Adrenal gland (tissue), 12 donors: ENCODE results near the gene MAP2. TPM values are rescaled to one million over a fixed set of nuclear protein-coding genes. Genes with fewer than 3 reads are reported as not detected.

Experiments used
- DNase-seq, 7 donors: peaks; one replicate each; pipeline ENCODE4 v3.0.0-alpha.2; 2019 to 2020
- H3K27ac ChIP-seq, 5 donors: fragments of 200-600 bp; sonication (generic) in 4 of 5; 1 replicate in 3 of 5; 2 replicates in 2 of 5; pipeline versions ENCODE4 v1.5.1 to v1.8.0; 2016 to 2020; ENCODE audit warnings: mild to moderate bottlenecking in 1 of 5
- H3K27me3 ChIP-seq: fragments of 200-600 bp; 2 replicates; pipeline ENCODE4 v1.8.0; 2021
- H3K36me3 ChIP-seq, 2 donors: fragments of 200-600 bp; replicated peaks in 1 of 2; 1 replicate in 1 of 2; 2 replicates in 1 of 2; pipeline versions ENCODE4 v1.5.1 to v1.8.0; 2018 to 2022
- H3K4me1 ChIP-seq, 2 donors: fragments of 200-600 bp; replicated peaks in 1 of 2; 1 replicate in 1 of 2; 2 replicates in 1 of 2; pipeline versions ENCODE4 v1.5.1 to v1.8.0; 2018 to 2021
- H3K4me3 ChIP-seq, 4 donors: fragments of 200-600 bp; sonication (generic) in 3 of 4; one replicate each; pipeline ENCODE4 v1.5.1; 2016 to 2018
- H3K9me3 ChIP-seq, 3 donors: fragments of 200-600 bp; sonication (generic) in 1 of 3; replicated peaks in 1 of 3; 1 replicate in 2 of 3; 2 replicates in 1 of 3; pipeline versions ENCODE4 v1.5.1 to v1.8.0; 2016 to 2021
- POLR2A ChIP-seq, 2 donors: fragments of 450-650 bp; IDR thresholded peaks; one replicate each; pipeline ENCODE4 v1.6.1; 2017; ENCODE audit warnings: antibody characterized with exemption in 2 of 2, mild to moderate bottlenecking in 2 of 2, moderate library complexity in 1 of 2
- WGBS, 4 donors: extraction: QIAGEN DNeasy Blood & Tissue Kit in 2 of 4; methylation state at CpG; one replicate each; pipeline versions ENCODE4 v1.1.5 to v1.1.7; 2013 to 2017; 5-methylcytosine and 5-hydroxymethylcytosine counted together
- intact Hi-C, 2 donors: fragments of 100-400 bp; cut with DNase I; formaldehyde crosslinking; loops; one replicate each; pipeline versions ENCODE4 v1.14.1 to v1.15.0; 2022 to 2023
- polyA plus RNA-seq, 3 donors: library from polyadenylated mRNA; stranded (reverse); fragments of 200-250 nt in 2 of 3; fragments of 350-450 nt in 1 of 3; fragmentation: Illumina TruSeq in 1 of 3; extraction: RNeasy Lipid Tissue Mini Kit (QIAGEN cat#74804) in 1 of 3; gene quantifications; one replicate each; pipeline ENCODE4 v1.2.3, GENCODE V29; 2013 to 2014
- total RNA-seq, 9 donors: library from RNA; depleted of rRNA in 4 of 9; stranded (reverse); fragments of >200 nt in 4 of 9; fragments of 120-200 nt in 1 of 9; fragmentation: NEBNext Ultra II Directional in 1 of 9; extraction: Animal tissue kit (Norgen Biotek cat#: 25700) in 1 of 9; gene quantifications; one replicate each; pipeline versions ENCODE4 v1.1.0 to v1.2.4, GENCODE V29; 2013 to 2023
- TF ChIP-seq, protein P1 (sequence below), 6 experiments: fragments of 450-650 bp in 4 of 6; fragments of 200-600 bp in 2 of 6; sonication (generic) in 1 of 6; IDR thresholded peaks; 1 replicate in 5 of 6; 2 replicates in 1 of 6; pipeline versions ENCODE4 v1.5.1 to v1.8.0; 2016 to 2021; ENCODE audit warnings: antibody characterized with exemption in 6 of 6, mild to moderate bottlenecking in 2 of 6, moderate library complexity in 1 of 6
- donor health status: healthy with polysubstance abuse.
- donor health status: Bipolar disorder and iron deficiency.
- donor health status: DM: yes; HTN: yes; CAD: no.
- donor health status: DM: no; HTN: no; CAD: no.
- donor health status: DM: no; HTN: no; CAD: no.
- donor health status: DM: yes; HTN: yes; CAD: no.

The MAP2 gene
- total and polyA plus RNA-seq, 12 donors: 2.2 to 25.5 (median 6.0) TPM

- peaks cover 0 to 4% of the 10 kb centered on the region in 2 donors for H3K4me1 ChIP-seq
Observed at GRCh38 chr2:209767316-209767715, 343.5 kb downstream of the MAP2 start.

GRCh38 chr2:209768557-209768956, 344.7 kb downstream of the MAP2 start:
- no peak overlapping the region for H3K27ac ChIP-seq

More at GRCh38 chr2:209767316-209767715, 343.5 kb downstream of the MAP2 start:
- TF ChIP-seq POLR2A (IDR thresholded peaks at IDR 0.05): no peak
- TF ChIP-seq, protein P1, sequence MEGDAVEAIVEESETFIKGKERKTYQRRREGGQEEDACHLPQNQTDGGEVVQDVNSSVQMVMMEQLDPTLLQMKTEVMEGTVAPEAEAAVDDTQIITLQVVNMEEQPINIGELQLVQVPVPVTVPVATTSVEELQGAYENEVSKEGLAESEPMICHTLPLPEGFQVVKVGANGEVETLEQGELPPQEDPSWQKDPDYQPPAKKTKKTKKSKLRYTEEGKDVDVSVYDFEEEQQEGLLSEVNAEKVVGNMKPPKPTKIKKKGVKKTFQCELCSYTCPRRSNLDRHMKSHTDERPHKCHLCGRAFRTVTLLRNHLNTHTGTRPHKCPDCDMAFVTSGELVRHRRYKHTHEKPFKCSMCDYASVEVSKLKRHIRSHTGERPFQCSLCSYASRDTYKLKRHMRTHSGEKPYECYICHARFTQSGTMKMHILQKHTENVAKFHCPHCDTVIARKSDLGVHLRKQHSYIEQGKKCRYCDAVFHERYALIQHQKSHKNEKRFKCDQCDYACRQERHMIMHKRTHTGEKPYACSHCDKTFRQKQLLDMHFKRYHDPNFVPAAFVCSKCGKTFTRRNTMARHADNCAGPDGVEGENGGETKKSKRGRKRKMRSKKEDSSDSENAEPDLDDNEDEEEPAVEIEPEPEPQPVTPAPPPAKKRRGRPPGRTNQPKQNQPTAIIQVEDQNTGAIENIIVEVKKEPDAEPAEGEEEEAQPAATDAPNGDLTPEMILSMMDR (IDR thresholded peaks at IDR 0.05): no peak
- intact Hi-C loops: no loop called here
- Histone ChIP-seq H3K9me3 (no peaks in the 10 kb centered on the region), H3K27ac (no peak overlapping the region), H3K27me3 (no peaks in the 10 kb centered on the region), H3K4me3 (no peak overlapping the region), H3K36me3 (no peaks in the 10 kb centered on the region)
- no peak for DNase-seq
- WGBS, 4 donors: 35 to 55% (median 45%) methylated on average over 2 of the region's 2 CpGs

GRCh38 chr2:209771474-209772289, 347.8 kb downstream of the MAP2 start, which contains the start of gene UNC80:
Gene UNC80 (plus strand): TSS chr2:209771832. CDS start chr2:209772073, 241 bp downstream.
- WGBS, 4 donors: 1 to 7% (median 4%) methylated on average over 2 to 70 of the region's 73 CpGs
- Histone ChIP-seq H3K27me3 (no peaks in the 10 kb centered on the region), H3K36me3 (no peaks in the 10 kb centered on the region), H3K9me3 (no peaks in the 10 kb centered on the region), H3K27ac (peak within 1 kb of the TSS in 1 of 5 donors; percentile 55), H3K4me1 (peaks cover 0 to 4% of the 10 kb centered on the region in 2 donors), H3K4me3 (peak within 1 kb of the TSS in 2 of 4 donors; percentile 48 to 49)
- intact Hi-C loops: no loop called here
- peak; percentile 82 to 88 (median 86) for DNase-seq
- TF ChIP-seq, protein P1 (IDR thresholded peaks at IDR 0.05): no peak
- no peak for TF ChIP-seq POLR2A (IDR thresholded peaks at IDR 0.05)

More at GRCh38 chr2:209768557-209768956, 344.7 kb downstream of the MAP2 start:
- Histone ChIP-seq H3K4me3 (no peak overlapping the region), H3K4me1 (peaks cover 0 to 4% of the 10 kb centered on the region in 2 donors), H3K27me3 (no peaks in the 10 kb centered on the region), H3K36me3 (no peaks in the 10 kb centered on the region), H3K9me3 (no peaks in the 10 kb centered on the region)
- TF ChIP-seq, protein P1 (IDR thresholded peaks at IDR 0.05): no peak
- no peak for TF ChIP-seq POLR2A (IDR thresholded peaks at IDR 0.05)
- intact Hi-C loops: no loop called here
- DNase-seq: no peak

- H3K4me1 ChIP-seq: peaks cover 0 to 4% of the 10 kb centered on the region in 2 donors
- intact Hi-C loops: no loop called here
- H3K36me3 ChIP-seq: no peaks in the 10 kb centered on the region
- 7 to 14% (median 9%) methylated on average over 7 to 8 of the region's 8 CpGs for WGBS, 4 donors
- peak in 1 of 7 donors; percentile 13 for DNase-seq
- peak overlapping the region in 1 of 4 donors; percentile 49 for H3K4me3 ChIP-seq
- H3K27me3 ChIP-seq: no peaks in the 10 kb centered on the region
- H3K27ac ChIP-seq: peak overlapping the region in 1 of 5 donors; percentile 55
- no peaks in the 10 kb centered on the region for H3K9me3 ChIP-seq
- TF ChIP-seq, protein P1 (IDR thresholded peaks at IDR 0.05): no peak
- TF ChIP-seq POLR2A (IDR thresholded peaks at IDR 0.05): no peak
Observed at GRCh38 chr2:209772290-209772685, 348.4 kb downstream of the MAP2 start.
